HG03469 (cell line): ENCODE data around the gene PPP1R18.
A peak's percentile ranks its signal among the peaks of the same experiment; 100 is the strongest.
"Not testable (repeated sequence)": the region's sequence is repeated elsewhere in the genome, so short reads cannot be mapped to it uniquely, and the experiment has no call there.

Experiments used
- ATAC-seq: cut with Tn5 transposase; IDR thresholded peaks from one replicate; pipeline ENCODE4 v1.9.1; 2021; ENCODE audit warnings: mild to moderate bottlenecking, moderate library complexity, moderate number of reproducible peaks; ENCODE audit not compliant: unreplicated experiment

Gene PPP1R18

DNA sequence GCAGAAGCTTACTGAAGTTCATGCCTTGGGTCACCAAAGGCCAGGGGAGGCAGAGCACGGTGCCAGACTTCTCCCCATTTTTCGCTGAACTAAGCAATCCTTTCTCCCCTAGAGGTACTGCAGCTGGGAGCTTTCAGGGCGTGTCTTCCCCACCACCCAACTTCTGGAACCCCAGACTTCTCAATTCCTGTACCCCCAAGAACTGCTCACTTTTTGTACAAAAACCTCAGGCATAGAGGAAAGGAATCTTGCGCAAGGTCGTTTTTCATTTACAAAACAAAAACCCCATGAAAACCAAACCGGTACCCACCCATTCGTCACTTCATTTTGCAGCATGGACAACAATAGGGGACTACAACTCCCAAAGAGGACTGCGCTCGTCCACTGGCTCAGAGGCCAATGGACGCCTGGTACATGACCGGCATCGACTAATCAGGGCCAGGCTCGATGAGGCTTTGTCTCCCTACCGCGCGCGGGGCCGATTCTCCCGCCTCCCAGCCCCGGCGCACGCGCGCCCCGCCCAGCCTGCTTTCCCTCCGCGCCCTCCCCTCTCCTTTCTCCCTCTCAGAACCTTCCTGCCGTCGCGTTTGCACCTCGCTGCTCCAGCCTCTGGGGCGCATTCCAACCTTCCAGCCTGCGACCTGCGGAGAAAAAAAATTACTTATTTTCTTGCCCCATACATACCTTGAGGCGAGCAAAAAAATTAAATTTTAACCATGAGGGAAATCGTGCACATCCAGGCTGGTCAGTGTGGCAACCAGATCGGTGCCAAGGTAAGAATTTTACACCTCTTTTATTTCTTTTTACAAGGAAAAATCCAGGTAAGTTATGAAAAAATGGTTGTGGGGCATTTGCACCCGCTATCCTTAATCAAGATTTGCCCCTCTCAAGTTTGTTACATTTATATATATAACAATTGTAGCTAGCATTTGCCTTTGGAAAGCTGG, 33.6 kb upstream of the PPP1R18 start, which contains the start of gene TUBB:
TSS of gene TUBB (plus strand) at position 562 of the 947 bp plus-strand sequence. CDS start at position 717, 155 bp downstream.
- ATAC-seq: no peak

DNA sequence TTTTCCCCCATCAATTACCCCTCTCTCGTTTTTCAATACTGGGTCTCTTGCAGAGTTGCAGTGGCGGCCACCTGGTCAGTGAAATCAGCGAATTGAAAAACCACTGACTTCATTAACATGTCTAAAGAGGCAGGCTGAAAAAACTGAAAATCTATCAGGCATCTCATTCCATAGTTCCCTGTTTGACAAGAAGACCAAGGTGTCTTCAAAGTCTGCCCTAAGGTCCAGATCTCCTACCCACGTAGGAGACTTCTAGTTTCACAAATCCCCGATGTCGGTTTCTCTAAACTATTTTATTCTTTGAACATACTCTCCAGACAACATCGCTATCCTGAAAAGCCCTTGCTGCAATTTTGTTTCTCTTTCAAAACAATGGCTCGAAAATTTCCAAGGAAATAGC, 32.9 kb upstream of the PPP1R18 start:
- ATAC-seq: no peak

DNA sequence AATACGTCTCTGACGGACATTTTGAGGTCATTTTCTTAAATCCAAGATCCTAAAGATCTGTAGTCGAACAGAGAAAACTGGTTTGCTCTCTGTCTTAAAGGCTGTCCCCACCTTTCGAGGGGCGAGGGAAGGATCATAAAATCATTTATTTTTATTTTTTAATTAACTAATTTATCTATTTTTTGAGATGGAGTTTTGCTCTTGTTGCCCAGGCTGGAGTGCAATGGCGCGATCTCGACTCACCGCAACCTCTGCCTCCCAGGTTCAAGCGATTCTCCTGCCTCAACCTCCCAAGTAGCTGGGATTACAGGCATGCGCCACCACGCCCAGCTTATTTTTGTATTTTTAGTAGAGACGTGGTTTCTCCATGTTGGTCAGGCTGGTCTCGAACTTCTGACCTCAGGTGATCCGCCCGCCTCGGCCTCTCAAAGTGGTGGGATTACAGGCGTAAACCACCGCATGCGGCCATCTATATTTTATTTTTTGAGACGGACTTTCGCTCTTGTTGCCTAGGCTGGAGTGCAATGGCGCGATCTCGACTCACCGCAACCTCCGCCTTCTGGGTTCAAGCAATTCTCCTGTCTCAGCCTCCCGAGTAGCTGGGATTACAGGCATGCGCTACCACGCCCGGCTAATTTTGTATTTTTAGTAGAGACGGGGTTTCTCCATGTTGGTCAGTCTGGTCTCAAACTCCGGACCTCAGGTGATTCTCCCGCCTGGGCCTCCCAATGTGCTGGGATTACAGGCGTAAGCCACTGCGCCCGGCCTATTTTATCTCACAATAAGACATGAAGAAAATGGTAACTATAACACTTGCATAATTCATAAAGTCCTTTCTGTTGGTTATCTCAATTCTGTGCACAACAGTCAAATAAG, 31.6 kb upstream of the PPP1R18 start:
- ATAC-seq: not testable (repeated sequence)

DNA sequence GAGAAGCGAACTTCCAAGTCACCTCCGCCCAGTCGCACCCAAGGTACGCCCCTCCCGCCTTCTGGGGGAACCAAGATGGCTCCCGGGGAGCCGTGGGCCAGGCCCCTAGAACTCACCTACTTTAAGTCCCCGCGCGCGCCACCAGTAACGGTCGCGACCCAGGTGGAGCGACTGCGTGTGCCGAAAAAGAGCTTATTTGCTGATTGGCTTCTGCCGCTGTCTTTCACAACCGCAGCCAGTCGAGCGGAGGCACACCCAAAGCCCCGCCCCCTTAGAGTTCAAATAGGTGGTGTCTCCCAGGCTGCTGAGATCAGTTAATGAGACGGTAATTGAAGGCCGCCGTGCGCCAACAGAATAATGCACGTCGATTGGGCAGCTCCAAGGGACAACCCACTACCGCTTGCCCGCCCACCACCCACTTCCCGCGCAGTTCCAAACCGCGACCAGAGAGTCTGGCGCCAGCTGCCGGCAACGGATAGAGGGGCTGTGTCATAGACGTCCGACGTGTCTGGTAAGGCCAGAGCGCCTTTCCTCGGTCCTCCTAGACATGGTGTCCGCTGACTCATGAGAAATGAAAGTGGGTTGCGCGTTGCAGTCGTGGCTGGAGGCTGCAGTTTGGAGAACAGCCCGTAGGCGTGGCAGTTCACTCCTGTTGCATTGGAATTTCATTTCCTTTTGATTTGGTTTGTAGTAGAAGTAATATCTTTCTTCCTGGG, 30.8 kb upstream of the PPP1R18 start, which contains the start of gene MDC1:
TSS of gene MDC1 (minus strand) at position 153 of the 716 bp plus-strand sequence. CDS start 2,106 bp downstream, outside the sequence.
- ATAC-seq: peak; percentile 39

DNA sequence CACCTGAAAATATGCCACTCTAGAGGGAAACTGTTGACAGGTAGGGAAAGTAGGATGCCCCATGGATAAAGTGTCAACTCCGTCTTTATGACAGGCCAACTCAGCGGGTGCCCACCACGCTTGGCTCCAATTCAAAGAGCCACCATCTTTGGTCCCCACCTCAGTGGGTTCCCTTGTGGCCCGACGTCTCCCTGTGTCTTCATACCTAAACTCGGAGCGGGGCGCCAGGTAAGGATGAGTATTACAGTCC, 30.4 kb upstream of the PPP1R18 start:
- ATAC-seq: no peak

DNA sequence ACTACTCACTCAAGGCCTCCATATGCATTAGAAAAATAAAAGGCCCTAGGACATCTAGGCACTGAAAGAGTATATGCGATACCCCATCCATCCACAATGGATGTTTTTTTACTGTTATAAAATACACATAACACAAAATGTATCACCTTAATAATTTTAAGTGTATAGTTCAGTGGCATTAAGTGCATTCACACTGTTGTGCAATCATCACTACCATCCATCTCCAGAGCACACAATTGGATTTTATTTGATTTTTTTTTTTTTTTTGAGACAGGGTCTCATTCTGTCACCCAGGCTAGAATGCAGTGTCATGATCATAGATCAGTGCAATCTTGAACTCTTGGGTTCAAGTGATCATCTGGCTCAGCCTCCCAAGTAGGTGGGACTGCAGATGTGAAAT, 27.8 kb upstream of the PPP1R18 start:
- no peak for ATAC-seq

DNA sequence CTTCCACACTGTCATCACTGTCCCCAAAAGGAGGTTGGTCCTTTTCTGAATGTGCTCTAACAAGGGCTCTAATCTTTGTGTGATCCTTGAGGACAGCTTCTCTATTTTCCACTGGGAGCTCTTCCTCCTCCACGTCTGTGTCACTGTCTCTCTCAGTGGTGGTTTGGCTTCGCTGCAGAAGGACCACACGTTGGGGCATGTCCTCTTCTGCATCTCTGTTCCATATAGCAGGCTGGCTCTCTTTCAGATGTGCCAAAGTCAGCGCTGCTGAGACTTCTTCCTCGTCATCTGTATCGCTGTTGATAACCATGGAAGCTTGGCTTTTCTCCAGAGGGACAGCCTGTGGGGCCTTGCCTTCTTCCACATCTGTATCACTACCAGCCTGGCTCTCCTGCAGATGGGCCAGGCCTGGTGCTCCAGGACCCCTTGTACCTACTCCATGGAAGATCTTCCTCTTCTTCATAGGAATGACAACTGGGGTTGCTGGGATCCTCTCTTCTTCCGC, 26.0 kb upstream of the PPP1R18 start:
- ATAC-seq: no peak

DNA sequence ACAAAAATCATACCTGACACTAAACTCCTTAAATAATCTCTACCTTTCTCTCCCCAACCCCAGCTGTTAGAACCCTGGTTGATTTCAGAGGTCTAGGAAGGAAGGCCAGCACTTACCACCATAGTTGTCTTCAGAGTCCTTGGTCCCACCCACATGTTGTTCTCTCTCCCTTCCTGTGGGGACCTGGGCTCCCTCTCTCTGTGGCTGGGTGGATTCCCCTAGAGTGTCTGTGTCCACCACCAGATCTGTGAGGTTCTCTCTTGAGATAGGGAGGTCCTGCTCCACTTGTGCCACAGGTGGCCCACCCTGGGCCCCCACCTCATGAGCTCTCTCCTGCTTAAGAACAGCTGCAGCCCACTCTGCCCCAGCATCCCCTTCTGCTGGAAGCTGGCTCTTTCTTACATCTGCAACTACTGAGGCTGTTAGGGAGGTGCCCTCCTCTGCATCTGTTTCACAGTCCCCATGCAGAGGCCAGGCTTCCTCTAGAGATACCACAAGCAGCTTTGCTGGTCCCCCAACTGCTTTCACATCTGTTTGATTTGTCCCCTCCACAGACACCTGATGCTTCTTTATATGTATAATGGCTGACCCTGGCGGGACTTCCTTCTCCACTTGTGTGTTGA, 25.4 kb upstream of the PPP1R18 start:
- ATAC-seq: no peak

DNA sequence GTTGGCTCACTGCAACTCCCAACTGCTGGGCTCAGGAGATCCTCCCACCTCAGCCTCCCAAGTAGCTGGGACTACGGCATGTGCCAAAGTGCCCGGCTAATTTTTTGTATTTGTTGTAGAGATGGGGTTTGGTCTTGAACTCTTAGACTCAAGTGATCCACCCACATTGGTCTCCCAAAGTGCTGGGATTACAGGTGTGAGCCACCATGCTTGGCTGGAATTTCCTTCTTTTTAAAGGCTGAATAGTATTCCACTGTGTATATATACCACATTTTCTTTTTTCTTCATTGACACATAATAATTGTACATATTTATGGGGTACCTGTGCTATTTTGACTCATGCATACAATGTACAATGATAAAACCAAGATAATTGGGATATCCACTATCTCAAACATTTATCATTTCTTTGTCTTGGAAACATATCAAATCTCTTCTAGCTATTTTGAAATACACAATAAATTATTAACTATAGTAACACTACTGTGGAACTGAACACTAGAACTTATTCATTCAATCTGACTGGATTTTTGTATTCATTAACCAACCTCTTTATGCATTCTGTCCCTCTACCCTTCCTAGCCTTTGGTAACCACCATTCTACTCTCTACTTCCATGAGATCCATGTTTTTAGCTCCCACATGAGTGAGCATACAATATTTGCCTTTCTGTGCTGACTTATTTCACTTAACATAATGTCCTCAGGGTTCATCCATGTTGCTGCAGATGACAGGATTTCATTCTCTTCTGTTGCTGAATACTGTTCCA, 22.8 kb upstream of the PPP1R18 start:
- ATAC-seq: no peak

DNA sequence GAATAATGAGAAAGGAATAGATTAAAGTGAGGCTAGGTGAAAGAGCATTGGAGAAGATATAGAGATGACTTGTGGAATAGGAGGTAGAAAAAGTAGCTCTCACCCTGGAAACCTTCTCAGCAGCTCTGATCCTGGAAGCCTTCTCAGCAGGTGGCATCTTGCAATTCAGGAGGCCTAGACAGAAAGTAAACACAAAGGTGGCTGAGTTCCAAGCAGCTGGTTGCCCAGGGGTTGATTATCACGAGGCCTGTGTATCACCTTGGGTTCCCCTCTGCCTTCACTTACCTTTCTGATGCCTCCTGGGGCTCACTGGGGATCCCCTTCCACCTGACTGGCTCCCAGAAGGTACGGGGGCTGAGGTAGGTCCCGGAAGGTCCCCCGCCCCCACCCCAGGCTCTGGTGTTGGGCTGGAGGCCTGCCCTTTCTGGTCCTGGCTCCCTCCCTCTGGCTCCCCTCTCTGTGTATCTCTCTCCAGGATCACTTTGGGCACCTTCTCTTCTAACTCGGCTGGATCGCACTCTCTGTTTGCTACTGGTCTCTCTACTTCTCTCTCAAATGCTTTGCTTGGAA, 20.9 kb upstream of the PPP1R18 start:
- ATAC-seq: no peak

DNA sequence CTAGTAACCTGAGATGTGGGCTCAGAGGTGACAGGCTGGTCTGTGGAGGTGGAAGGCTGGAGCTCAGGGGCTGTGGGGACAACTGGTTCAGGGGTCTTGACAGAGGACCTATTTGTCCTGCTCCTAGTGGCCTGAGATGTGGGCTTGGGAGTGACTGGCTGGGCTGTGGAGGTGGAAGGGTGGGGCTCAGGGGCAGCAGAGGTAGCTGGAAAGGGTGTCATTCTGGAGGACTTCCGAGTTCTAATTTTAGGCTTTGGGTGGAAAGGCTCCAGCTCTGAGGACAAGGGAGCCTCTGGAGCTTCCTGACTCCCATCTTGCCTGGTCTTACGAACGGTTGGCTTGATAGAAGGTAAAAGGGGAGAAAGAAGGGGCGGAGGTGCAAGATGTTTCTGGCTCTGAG, 19.2 kb upstream of the PPP1R18 start:
- ATAC-seq: no peak

DNA sequence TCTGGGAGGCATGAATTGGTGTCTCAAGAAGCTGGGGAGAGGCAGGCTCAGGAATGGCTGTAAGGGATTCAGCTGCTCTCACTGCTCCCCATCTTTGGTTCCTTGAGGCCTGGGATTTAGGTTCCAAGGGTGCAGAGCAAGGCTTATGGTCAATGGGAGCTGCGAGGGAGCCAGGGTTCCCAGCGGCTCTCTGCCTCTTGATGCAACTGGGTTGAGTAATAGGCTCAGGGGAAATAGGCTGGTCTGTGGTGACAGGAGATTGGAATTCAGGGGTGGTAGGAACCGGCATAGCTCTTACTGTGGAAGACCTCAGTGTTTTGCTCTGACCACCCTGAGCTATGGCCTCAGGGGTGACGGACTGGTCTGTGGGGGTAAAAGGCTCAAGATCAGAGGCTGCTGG, 17.4 kb upstream of the PPP1R18 start:
- no peak for ATAC-seq

DNA sequence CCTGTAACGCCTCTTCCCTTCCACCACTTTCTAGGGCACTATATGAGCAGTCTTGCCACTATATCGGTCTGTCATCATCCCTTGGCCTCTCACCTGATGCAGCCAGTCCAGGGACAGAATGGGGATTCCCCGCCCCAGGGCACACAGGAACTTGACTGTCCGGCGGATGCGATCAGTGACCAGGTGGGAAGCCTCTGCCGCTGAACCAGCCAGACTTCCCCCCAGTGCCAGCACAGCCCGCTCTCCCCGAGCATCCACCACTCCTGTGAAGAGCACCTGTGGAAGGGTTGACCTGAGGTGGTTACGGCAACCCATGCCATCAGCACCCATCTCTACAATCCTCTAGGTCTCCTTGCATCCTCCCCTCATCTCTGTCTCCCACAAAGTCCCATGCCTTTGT, 16.6 kb upstream of the PPP1R18 start:
- ATAC-seq: no peak

DNA sequence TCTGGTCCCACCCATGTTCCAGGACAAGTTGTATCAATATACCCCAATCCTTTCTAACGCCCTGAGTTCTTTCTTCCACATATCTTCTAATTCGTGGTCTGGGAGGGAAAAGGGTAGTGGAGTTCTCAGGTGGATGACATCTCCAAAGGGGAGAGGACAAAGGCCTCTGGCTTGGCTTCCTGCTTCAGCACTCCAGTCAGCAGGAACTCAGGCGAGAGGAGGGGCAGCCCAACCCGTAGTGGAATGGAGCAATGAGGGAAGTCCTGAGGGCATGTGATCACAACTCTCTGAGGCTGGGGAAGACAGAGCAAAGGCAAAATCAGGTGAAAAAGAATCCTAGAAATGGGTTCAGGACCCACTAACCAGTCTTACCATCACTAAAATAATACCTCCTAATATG, 13.9 kb upstream of the PPP1R18 start:
- no peak for ATAC-seq

DNA sequence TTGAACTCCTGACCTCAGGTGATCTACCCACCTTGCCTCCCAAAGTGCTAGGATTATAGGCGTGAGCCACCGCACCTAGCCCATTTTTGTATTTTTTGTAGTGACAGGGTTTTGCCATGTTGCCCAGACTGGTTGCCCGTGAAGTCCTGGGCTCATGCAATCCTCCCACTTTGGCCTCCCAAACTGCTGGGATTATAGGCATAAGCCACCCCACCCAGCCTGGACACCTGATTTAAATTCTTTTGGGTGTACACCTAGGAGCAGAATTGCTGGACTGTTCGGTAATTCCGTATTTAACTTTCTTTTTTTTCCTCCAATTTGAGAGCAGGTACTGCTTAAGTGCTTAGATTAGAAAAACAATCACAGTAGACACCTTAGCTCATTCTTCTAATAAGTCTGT, 10.0 kb upstream of the PPP1R18 start:
- no peak for ATAC-seq

DNA sequence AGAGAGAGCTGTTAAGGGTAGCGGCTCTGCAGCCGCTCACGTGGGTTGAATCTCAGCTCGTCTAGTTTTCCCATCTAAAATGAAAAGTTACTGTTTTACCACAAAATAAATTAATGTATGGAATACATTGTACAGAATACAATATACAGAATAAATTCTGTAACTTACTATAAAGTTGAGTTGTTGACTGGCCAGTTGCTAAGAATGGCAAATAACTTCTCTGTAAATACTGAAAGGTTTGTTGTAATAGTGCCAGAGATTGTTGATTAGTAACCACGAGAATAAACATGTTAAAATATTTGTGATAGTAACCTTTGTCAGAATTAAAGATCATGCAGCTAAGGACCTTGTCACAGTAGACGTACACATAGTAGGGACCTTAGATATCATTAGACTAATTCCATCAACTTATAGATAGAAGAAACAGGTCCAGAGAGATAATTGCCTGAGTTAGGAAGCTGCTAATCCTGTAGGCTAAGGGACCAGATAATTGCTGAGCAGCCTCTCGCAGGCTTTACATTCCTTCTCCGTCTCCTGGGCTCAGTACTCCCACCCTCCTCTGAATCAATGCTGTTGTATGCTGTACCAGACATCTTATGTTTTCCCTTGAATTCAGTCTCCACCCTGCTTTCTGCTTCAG, 4.9 kb upstream of the PPP1R18 start:
- ATAC-seq: no peak

DNA sequence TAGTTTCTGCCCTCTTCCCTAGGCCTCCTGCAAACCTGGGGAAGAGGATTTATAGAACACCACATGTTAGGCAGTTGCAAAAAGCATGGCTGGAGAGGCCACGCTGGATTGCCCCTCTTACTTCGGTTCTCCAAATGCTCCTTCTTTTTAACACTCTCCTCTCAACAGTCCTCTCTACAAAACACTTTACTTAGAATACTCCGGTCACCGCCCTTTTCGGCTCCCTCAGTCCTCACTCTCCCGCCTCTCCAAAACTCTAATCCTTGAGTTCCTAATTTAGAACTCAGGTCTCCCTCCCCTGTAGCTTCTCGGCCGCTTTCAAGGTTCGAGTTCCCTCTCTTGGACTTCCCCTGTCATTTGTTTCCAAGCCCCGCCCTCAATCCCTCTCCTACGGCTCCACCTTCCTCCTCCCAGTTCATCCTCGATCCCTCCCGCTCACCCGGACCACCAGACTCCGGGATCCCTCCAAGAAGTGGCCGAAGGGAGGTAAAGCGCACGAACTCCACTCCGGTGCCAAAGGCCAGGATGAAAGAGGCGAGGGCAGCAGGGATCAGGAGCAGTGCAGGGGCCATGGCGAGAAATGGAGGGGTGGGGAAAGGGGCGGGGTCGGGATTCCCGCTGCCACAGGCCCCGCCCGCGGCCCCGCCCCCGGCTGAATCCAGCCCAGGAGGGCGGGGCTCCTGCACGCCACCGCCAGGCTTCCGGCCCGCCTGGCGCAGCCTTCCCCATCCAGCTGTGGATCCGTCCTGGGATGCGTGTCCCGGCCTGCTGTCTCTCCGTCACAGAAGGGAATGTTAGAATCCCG, 4.2 kb upstream of the PPP1R18 start, which contains the start of gene NRM:
TSS of gene NRM (minus strand) at position 582 of the 805 bp plus-strand sequence. CDS start at position 572, 10 bp downstream.
- ATAC-seq: no peak

DNA sequence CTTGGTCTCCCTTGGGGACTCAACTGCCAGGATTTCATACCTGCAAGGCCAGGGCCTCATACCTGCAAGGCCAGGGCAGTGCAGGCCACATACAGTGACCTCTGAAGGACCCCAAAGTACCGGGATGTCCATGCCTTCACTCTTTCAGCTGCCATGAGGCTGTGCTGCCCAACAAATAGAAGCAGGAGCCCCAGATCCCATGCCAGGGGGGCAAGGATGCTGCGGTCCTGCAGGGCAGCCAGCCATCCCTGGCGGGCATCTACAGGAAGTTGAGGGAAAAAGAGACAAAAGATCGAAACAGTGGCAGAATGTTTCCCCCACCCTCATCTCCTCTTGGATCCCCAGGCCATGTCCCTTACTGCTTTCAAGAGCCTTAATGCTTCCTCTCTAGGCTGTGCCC, 3.5 kb upstream of the PPP1R18 start:
- no peak for ATAC-seq
